ENCODE data around the gene CD300A.

CD300A gene

DNA sequence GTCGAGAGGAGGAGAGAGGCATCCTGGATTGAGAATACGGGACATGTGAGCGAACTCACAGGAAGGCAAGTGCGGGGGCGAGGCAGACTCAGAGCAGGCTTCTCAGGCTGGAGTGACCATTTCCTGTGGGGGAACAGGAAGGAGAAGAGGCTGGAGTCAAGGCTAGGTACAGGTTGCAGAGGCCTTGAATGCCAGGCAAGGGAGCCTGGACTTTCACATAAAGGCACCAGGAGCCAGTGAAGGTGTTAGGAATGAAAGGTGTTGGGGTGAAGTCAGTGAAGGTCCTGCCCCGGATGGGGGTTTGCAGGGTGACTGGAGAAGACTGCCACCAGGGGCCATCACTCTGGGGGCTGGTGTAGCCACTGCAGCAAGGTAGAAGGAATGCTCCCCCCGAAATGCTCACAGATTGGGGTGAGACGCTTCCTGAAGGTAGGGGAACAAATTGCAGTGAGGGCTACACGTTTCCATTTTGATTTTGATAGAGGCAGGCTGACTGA, 39.8 kb upstream of the CD300A start:
- DNase-seq = no peak
- Histone ChIP-seq H3K27ac (no peak overlapping the region), H3K4me3 (ENCODE audit: low read depth, low read length) (no peak overlapping the region), H3K36me3 (no peaks in the 10 kb centered on the region; the same call in 1 of the 2 replicates), H3K27me3 (ENCODE audit: insufficient read depth, low read depth, severe bottlenecking) (no peaks in the 10 kb centered on the region), H3K9me3 (ENCODE audit: severe bottlenecking) (peaks cover 2% of the 10 kb centered on the region)
- TF ChIP-seq, protein P1, sequence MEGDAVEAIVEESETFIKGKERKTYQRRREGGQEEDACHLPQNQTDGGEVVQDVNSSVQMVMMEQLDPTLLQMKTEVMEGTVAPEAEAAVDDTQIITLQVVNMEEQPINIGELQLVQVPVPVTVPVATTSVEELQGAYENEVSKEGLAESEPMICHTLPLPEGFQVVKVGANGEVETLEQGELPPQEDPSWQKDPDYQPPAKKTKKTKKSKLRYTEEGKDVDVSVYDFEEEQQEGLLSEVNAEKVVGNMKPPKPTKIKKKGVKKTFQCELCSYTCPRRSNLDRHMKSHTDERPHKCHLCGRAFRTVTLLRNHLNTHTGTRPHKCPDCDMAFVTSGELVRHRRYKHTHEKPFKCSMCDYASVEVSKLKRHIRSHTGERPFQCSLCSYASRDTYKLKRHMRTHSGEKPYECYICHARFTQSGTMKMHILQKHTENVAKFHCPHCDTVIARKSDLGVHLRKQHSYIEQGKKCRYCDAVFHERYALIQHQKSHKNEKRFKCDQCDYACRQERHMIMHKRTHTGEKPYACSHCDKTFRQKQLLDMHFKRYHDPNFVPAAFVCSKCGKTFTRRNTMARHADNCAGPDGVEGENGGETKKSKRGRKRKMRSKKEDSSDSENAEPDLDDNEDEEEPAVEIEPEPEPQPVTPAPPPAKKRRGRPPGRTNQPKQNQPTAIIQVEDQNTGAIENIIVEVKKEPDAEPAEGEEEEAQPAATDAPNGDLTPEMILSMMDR (IDR thresholded peaks at IDR 0.05; ENCODE audit: low read depth, low read length) = no peak

DNA sequence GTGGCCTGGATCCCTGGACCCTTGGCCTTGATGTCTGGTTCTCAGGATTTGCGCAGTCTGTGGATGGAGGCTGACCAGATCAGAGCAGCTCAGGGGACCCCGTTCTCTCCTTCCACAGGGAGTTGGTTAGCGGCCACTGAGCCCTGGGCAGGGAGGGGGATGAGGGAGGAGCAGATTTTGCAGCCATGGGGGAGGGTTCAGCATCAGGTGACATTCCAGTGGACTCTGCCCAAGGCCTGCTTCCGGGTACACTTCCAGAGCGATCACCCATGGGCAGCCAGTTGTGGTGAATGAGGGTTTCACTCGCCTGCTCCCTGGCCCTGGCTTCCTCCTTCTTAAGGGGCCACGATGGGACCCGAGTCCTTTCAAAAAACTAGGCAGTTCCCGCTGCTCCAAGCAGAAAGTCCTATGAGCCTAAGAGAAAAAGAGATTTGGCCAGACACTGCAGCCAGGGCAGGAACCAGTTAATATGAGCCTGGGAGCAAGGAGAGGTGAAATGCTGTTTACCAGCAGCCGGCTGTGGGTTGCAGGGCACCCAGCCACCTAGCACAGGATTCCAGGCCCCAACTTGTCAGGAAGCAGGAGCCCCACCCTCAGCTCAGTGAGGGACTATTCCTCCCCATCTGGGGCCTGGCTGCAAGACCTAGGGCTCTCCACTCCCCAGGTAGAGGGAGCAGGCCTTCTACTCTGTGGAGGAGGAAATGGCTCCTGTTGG, 39.2 kb upstream of the CD300A start:
- Histone ChIP-seq H3K9me3 (ENCODE audit: severe bottlenecking) (peaks cover 2% of the 10 kb centered on the region), H3K27me3 (ENCODE audit: insufficient read depth, low read depth, severe bottlenecking) (no peaks in the 10 kb centered on the region), H3K36me3 (no peaks in the 10 kb centered on the region; the same call in 1 of the 2 replicates), H3K4me3 (ENCODE audit: low read depth, low read length) (no peak overlapping the region), H3K27ac (no peak overlapping the region)
- TF ChIP-seq, protein P1 (IDR thresholded peaks at IDR 0.05; ENCODE audit: low read depth, low read length) = no peak
- no peak for DNase-seq

DNA sequence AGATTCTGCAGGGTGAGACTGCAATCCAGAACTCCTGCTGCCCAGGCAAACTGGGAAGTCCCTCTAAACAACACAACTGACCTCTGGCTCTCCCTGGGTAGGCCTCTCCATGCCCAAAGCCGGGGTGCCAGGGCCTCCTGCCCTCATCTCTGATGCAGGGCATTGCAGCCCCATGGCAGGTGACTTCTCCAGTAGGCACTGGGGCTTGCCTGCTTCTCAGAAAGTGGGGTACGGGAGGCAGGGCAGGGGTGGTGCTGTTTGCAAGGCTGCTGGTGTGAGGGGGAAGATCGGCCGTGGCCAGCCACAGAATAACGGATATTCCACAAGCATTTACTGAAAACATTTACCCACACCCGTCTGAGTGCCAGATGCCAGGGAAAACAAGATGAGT, 38.7 kb upstream of the CD300A start:
- no peak overlapping the region for H3K27ac ChIP-seq
- no peaks in the 10 kb centered on the region for H3K27me3 ChIP-seq (ENCODE audit: insufficient read depth, low read depth, severe bottlenecking)
- H3K4me3 ChIP-seq (ENCODE audit: low read depth, low read length) = no peak overlapping the region
- no peaks in the 10 kb centered on the region; the same call in 1 of the 2 replicates for H3K36me3 ChIP-seq
- TF ChIP-seq, protein P1 (IDR thresholded peaks at IDR 0.05; ENCODE audit: low read depth, low read length) = no peak
- DNase-seq = no peak
- H3K9me3 ChIP-seq (ENCODE audit: severe bottlenecking) = peaks cover 2% of the 10 kb centered on the region

DNA sequence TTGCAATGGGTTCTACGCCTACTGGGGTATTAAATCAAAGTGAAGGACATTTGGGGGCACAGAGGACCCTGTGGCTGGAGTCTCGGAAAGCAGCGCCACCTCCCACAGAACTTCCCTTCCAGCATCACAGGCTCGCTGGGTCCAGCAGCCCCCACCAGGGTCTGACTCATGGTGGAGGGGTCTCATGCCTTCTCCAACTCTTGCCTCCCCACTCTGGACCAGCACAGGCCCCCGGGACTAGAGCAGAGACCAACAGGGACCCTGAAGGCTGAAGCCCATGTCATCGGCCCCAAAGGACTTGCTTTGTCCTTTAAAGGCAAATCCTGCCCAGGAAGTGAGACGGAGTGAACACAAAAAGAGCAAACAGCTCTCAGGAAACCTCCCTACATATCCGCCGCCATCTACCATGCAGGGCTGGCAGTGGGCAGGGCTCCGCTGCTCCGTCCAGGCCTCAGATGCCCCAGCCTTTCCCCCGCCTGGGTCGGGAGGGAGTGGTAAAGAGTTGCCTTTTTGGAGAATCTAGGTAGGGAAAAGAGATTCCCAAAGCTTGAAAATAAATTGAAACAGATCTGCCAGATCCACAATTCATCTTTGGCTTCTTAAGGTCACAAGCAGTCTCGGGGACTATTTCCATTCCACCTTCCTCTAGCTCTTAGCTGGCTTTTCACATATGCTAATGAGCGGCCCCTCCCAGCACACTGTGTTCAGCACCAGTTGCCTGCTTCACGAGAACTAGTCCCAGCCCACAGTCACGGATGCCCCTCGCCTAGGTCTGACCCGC, 36.6 kb upstream of the CD300A start:
- Histone ChIP-seq H3K36me3 (no peaks in the 10 kb centered on the region; the same call in 1 of the 2 replicates), H3K27ac (peak overlapping the region; percentile 87), H3K27me3 (ENCODE audit: insufficient read depth, low read depth, severe bottlenecking) (no peaks in the 10 kb centered on the region), H3K9me3 (ENCODE audit: severe bottlenecking) (peaks cover 2% of the 10 kb centered on the region), H3K4me3 (ENCODE audit: low read depth, low read length) (peak overlapping the region; percentile 70)
- TF ChIP-seq, protein P1 (IDR thresholded peaks at IDR 0.05; ENCODE audit: low read depth, low read length) = no peak
- no peak for DNase-seq

DNA sequence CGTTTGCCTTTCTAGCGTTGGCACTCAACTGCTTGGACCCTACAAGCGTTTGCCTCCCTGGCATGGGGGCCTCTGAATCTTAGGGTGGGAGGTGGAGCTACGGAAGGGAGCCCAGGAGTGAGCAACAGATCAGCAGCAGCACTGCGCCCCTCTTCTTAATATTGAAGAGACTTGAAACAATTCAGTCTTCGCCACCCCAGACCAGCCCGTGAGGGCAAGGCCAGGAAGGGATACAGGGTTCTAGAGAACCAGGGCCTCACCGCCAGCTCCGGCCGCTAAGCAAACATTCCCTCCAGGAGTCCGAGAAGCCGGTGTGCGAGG, 36.1 kb upstream of the CD300A start:
- Histone ChIP-seq H3K27me3 (ENCODE audit: insufficient read depth, low read depth, severe bottlenecking) (no peaks in the 10 kb centered on the region), H3K9me3 (ENCODE audit: severe bottlenecking) (peaks cover 2% of the 10 kb centered on the region), H3K36me3 (no peaks in the 10 kb centered on the region; the same call in 1 of the 2 replicates), H3K27ac (peak overlapping the region; percentile 87), H3K4me3 (ENCODE audit: low read depth, low read length) (peak overlapping the region; percentile 70)
- TF ChIP-seq, protein P1 (IDR thresholded peaks at IDR 0.05; ENCODE audit: low read depth, low read length) = no peak
- no peak for DNase-seq
